A673 (cell line): ENCODE measurements around the gene ST6GALNAC4.

Experiments used
- CTCF ChIP-seq: fragments of 300-800, 200-600 bp; sonication (generic); conservative IDR thresholded peaks from 2 replicates; pipeline ENCODE4 v1.5.1; 2017; ENCODE audit warnings: low read depth, mild to moderate bottlenecking, antibody characterized with exemption, low read length, moderate library complexity, mixed read lengths
- EZH2 ChIP-seq: fragments of 200-600 bp; sonication (generic); IDR thresholded peaks from 2 replicates; pipeline ENCODE4 v1.6.1; 2017; ENCODE audit warnings: borderline replicate concordance, low read depth, mild to moderate bottlenecking, mixed read lengths, antibody characterized with exemption, low read length; ENCODE audit not compliant: poor library complexity, severe bottlenecking

- TF ChIP-seq CTCF: no peak
- TF ChIP-seq EZH2: no peak
These were observed 45.3 kb downstream of the ST6GALNAC4 start for GRCh38 chr9:127871531-127871930.
